Measurements from ENCODE around the gene TIRAP.

The TIRAP gene

GRCh38 chr11:126322996-126323395 lies 40.1 kb downstream of the TIRAP start:
- H3K4me1 ChIP-seq (ENCODE audit: low read length), result peaks cover 17% of the 10 kb centered on the region
- H3K27me3 ChIP-seq (replicated peaks; ENCODE audit: insufficient read depth, low read length), result no peaks in the 10 kb centered on the region
- TF ChIP-seq CTCF (IDR thresholded peaks at IDR 0.05; ENCODE audit: low read length), result no peak
- TF ChIP-seq EZH2phosphoT487 (IDR thresholded peaks at IDR 0.05; ENCODE audit: low read length), result no peak
- TF ChIP-seq EZH2 (optimal IDR thresholded peaks at IDR 0.05; ENCODE audit: low read depth, low read length), result no peak
- no peaks in the 10 kb centered on the region for H3K9me2 ChIP-seq (replicated peaks; ENCODE audit: insufficient read depth, low read length)
- no peaks in the 10 kb centered on the region for H4K20me1 ChIP-seq (ENCODE audit: insufficient read depth, low read length)
- peaks cover 15% of the 10 kb centered on the region for H3F3A ChIP-seq (ENCODE audit: insufficient read depth, low read length)
- H2AFZ ChIP-seq (ENCODE audit: low read length), result no peak overlapping the region
- no peak overlapping the region for H3K9ac ChIP-seq (ENCODE audit: low read length)
- DNase-seq, result no peak
- no peaks in the 10 kb centered on the region for H3K36me3 ChIP-seq (replicated peaks; ENCODE audit: insufficient read depth, low read length)
- H3K79me2 ChIP-seq (ENCODE audit: low read length), result peaks cover 95% of the 10 kb centered on the region
- no peak overlapping the region for H3K4me2 ChIP-seq (ENCODE audit: low read depth, low read length)
- H3K9me3 ChIP-seq (replicated peaks; ENCODE audit: insufficient read depth, low read length), result no peaks in the 10 kb centered on the region
- H3K4me3 ChIP-seq (ENCODE audit: low read length), result no peak overlapping the region
- H3K27ac ChIP-seq (ENCODE audit: low read length), result no peak overlapping the region

- H3K9me2 ChIP-seq (replicated peaks; ENCODE audit: insufficient read depth, low read length), result no peaks in the 10 kb centered on the region
- H3K4me1 ChIP-seq (ENCODE audit: low read length), result no peaks in the 10 kb centered on the region
- TF ChIP-seq EZH2phosphoT487 (IDR thresholded peaks at IDR 0.05; ENCODE audit: low read length) (no peak), CTCF (IDR thresholded peaks at IDR 0.05; ENCODE audit: low read length) (no peak), EZH2 (optimal IDR thresholded peaks at IDR 0.05; ENCODE audit: low read depth, low read length) (no peak)
- H4K20me1 ChIP-seq (ENCODE audit: insufficient read depth, low read length), result no peaks in the 10 kb centered on the region
- DNase-seq, result no peak
- no peak overlapping the region for H3K27ac ChIP-seq (ENCODE audit: low read length)
- peaks cover 93% of the 10 kb centered on the region for H3K79me2 ChIP-seq (ENCODE audit: low read length)
- no peak overlapping the region for H3K4me3 ChIP-seq (ENCODE audit: low read length)
- H3K9me3 ChIP-seq (replicated peaks; ENCODE audit: insufficient read depth, low read length), result no peaks in the 10 kb centered on the region
- 0 out of 2 replicates have a peak, but pooled peaks cover 2% of the 10 kb centered on the region for H3K36me3 ChIP-seq (replicated peaks; ENCODE audit: insufficient read depth, low read length)
- H2AFZ ChIP-seq (ENCODE audit: low read length), result no peak overlapping the region
- no peaks in the 10 kb centered on the region for H3F3A ChIP-seq (ENCODE audit: insufficient read depth, low read length)
- H3K9ac ChIP-seq (ENCODE audit: low read length), result no peak overlapping the region
- H3K27me3 ChIP-seq (replicated peaks; ENCODE audit: insufficient read depth, low read length), result no peaks in the 10 kb centered on the region
- no peak overlapping the region for H3K4me2 ChIP-seq (ENCODE audit: low read depth, low read length)
Measured at GRCh38 chr11:126327281-126328000, 44.5 kb downstream of the TIRAP start.

- Histone ChIP-seq H4K20me1 (ENCODE audit: insufficient read depth, low read length) (no peaks in the 10 kb centered on the region), H3K27me3 (replicated peaks; ENCODE audit: insufficient read depth, low read length) (no peaks in the 10 kb centered on the region), H2AFZ (ENCODE audit: low read length) (no peak overlapping the region), H3K4me3 (ENCODE audit: low read length) (no peak overlapping the region), H3F3A (ENCODE audit: insufficient read depth, low read length) (no peaks in the 10 kb centered on the region), H3K27ac (ENCODE audit: low read length) (no peak overlapping the region), H3K4me2 (ENCODE audit: low read depth, low read length) (no peak overlapping the region), H3K9me3 (replicated peaks; ENCODE audit: insufficient read depth, low read length) (no peaks in the 10 kb centered on the region), H3K36me3 (replicated peaks; ENCODE audit: insufficient read depth, low read length) (0 out of 2 replicates have a peak, but pooled peaks cover 2% of the 10 kb centered on the region), H3K4me1 (ENCODE audit: low read length) (no peaks in the 10 kb centered on the region), H3K9me2 (replicated peaks; ENCODE audit: insufficient read depth, low read length) (no peaks in the 10 kb centered on the region), H3K9ac (ENCODE audit: low read length) (no peak overlapping the region), H3K79me2 (ENCODE audit: low read length) (peaks cover 93% of the 10 kb centered on the region)
- no peak for DNase-seq
- no peak for TF ChIP-seq CTCF (IDR thresholded peaks at IDR 0.05; ENCODE audit: low read length)
- TF ChIP-seq EZH2 (optimal IDR thresholded peaks at IDR 0.05; ENCODE audit: low read depth, low read length), result no peak
Measured at GRCh38 chr11:126328001-126328390, 45.1 kb downstream of the TIRAP start.

Measured in MM.1S (cell line).